H1 (cell line): Measurements from ENCODE around the gene DIP2C. TPM values are rescaled to one million over a fixed set of nuclear protein-coding genes. Genes with fewer than 3 reads are reported as not detected.

Experiments
- CTCF ChIA-PET: fragments of 300-600 bp; sonication (Branson Sonifier 250); formaldehyde crosslinking; loops from one replicate; lab custom pipeline; 2021; ENCODE audit not compliant: partially characterized antibody; lab: Charles Lee
- POLR2A ChIA-PET: fragments of 300-600 bp; sonication (Branson Sonifier 250); formaldehyde crosslinking; loops from one replicate; lab custom pipeline; 2021; ENCODE audit warnings: inconsistent platforms; ENCODE audit not compliant: partially characterized antibody; lab: Charles Lee
- DNase-seq, 2 experiments: peaks; one replicate each; pipeline versions ENCODE4 v3.0.0 to v3.0.0-alpha.2; 2010 to 2022; ENCODE audit warnings: low spot score in 2 of 2, low read depth in 1 of 2, mixed read lengths in 1 of 2
- FAIRE-seq: peaks from 2 replicates; lab custom pipeline; 2011; peaks lifted over from hg19 to GRCh38; lab: Jason Lieb, UNC
- H2AFZ ChIP-seq: 2 replicates; pipeline ENCODE4 v1.8.1; 2012; ENCODE audit warnings: low read length, inconsistent platforms
- H2AK5ac ChIP-seq: 2 replicates; pipeline ENCODE4 v1.6.1; 2013; ENCODE audit warnings: low read depth, low read length
- H2BK120ac ChIP-seq: replicated peaks from 2 replicates; pipeline ENCODE3; 2013; ENCODE audit warnings: low read depth, low read length, inconsistent platforms
- H2BK12ac ChIP-seq: 2 replicates; pipeline ENCODE4 v1.6.1; 2013; ENCODE audit warnings: low read depth, low read length
- H2BK15ac ChIP-seq: 2 replicates; pipeline ENCODE4 v1.6.1; 2013; ENCODE audit warnings: low read length
- H2BK20ac ChIP-seq: 2 replicates; pipeline ENCODE4 v1.6.1; 2013; ENCODE audit warnings: low read length
- H2BK5ac ChIP-seq: 2 replicates; pipeline ENCODE4 v1.6.1; 2013; ENCODE audit warnings: low read depth, low read length
- H3K14ac ChIP-seq: 2 replicates; pipeline ENCODE4 v1.6.1; 2013; ENCODE audit warnings: inconsistent platforms; ENCODE audit not compliant: insufficient read length
- H3K18ac ChIP-seq: 2 replicates; pipeline ENCODE4 v1.6.1; 2013; ENCODE audit warnings: low read length; ENCODE audit errors: extremely low read depth
- H3K23ac ChIP-seq: 2 replicates; pipeline ENCODE4 v1.6.1; 2013; ENCODE audit warnings: inconsistent platforms; ENCODE audit not compliant: insufficient read length
- H3K23me2 ChIP-seq: 2 replicates; pipeline ENCODE4 v1.6.1; 2013; ENCODE audit warnings: low read depth, low read length
- H3K27ac ChIP-seq: 2 replicates; pipeline ENCODE4 v1.6.1; 2011; ENCODE audit warnings: low read depth, low read length, inconsistent platforms
- H3K27me3 ChIP-seq, 4 experiments: replicated peaks in 1 of 4; 1 replicate in 1 of 4; 2 replicates in 3 of 4; pipeline versions ENCODE4 v1.6.1 to v1.8.1; 2011 to 2013; ENCODE audit warnings: low read length in 3 of 4, mild to moderate bottlenecking in 3 of 4, inconsistent platforms in 2 of 4, mixed read lengths in 2 of 4, moderate library complexity in 1 of 4; ENCODE audit not compliant: control insufficient read depth in 3 of 4, insufficient read depth in 3 of 4; ENCODE audit errors: extremely low read depth in 1 of 4
- H3K36me3 ChIP-seq, 4 experiments: 2 replicates each; pipeline versions ENCODE4 v1.6.1 to v1.8.1; 2011 to 2013; ENCODE audit warnings: mild to moderate bottlenecking in 4 of 4, low read length in 3 of 4, moderate library complexity in 2 of 4, control low read depth in 1 of 4, inconsistent platforms in 1 of 4; ENCODE audit not compliant: insufficient read depth in 4 of 4, control insufficient read depth in 2 of 4
- H3K4ac ChIP-seq: replicated peaks from 2 replicates; pipeline ENCODE3; 2013; ENCODE audit warnings: low read length, low read depth, mixed read lengths, inconsistent platforms; ENCODE audit not compliant: insufficient read length
- H3K4me1 ChIP-seq, 4 experiments: replicated peaks in 1 of 4; 1 replicate in 1 of 4; 2 replicates in 3 of 4; pipeline versions ENCODE4 v1.6.1 to v1.8.1; 2011 to 2013; ENCODE audit warnings: low read length in 3 of 4, inconsistent platforms in 2 of 4, mixed read lengths in 1 of 4; ENCODE audit not compliant: insufficient read depth in 4 of 4, control insufficient read depth in 3 of 4
- H3K4me2 ChIP-seq, 2 experiments: 2 replicates each; pipeline versions ENCODE4 v1.6.1 to v1.8.1; 2011 to 2013; ENCODE audit warnings: low read depth in 2 of 2, low read length in 2 of 2, control low read depth in 1 of 2, inconsistent platforms in 1 of 2, mild to moderate bottlenecking in 1 of 2; ENCODE audit not compliant: insufficient read depth in 1 of 2
- H3K4me3 ChIP-seq, 4 experiments: fragments of 200-600, 300-600 bp in 1 of 4; sonication (generic), shearing (Covaris generic), sonication (Bioruptor Twin) in 1 of 4; 2 replicates each; pipeline versions ENCODE4 v1.5.1 to v1.8.1; 2011 to 2016; ENCODE audit warnings: low read length in 4 of 4, low read depth in 3 of 4, control low read depth in 2 of 4, inconsistent platforms in 2 of 4, mild to moderate bottlenecking in 2 of 4, mixed read lengths in 1 of 4, moderate library complexity in 1 of 4; ENCODE audit not compliant: insufficient read depth in 2 of 4; ENCODE audit errors: extremely low read depth in 1 of 4
- H3K56ac ChIP-seq: replicated peaks from 2 replicates; pipeline ENCODE3; 2013; ENCODE audit warnings: low read depth, mild to moderate bottlenecking, mixed read lengths, low read length, inconsistent platforms; ENCODE audit not compliant: insufficient read length
- H3K79me1 ChIP-seq: 2 replicates; pipeline ENCODE4 v1.6.1; 2013; ENCODE audit warnings: low read depth, low read length, control low read depth
- H3K79me2 ChIP-seq, 2 experiments: 2 replicates each; pipeline versions ENCODE4 v1.6.1 to v1.8.1; 2012 to 2013; ENCODE audit warnings: low read length in 2 of 2, mild to moderate bottlenecking in 2 of 2, inconsistent platforms in 1 of 2; ENCODE audit not compliant: insufficient read depth in 2 of 2, control insufficient read depth in 1 of 2
- H3K9ac ChIP-seq, 4 experiments: replicated peaks in 1 of 4; 1 replicate in 1 of 4; 2 replicates in 3 of 4; pipeline versions ENCODE4 v1.6.1 to v1.8.1; 2011 to 2013; ENCODE audit warnings: low read depth in 3 of 4, low read length in 3 of 4, control low read depth in 2 of 4, mild to moderate bottlenecking in 2 of 4, moderate library complexity in 2 of 4, inconsistent platforms in 1 of 4; ENCODE audit errors: extremely low read depth in 1 of 4
- H3K9me3 ChIP-seq, 2 experiments: 2 replicates each; pipeline versions ENCODE4 v1.6.1 to v1.8.1; 2012 to 2013; ENCODE audit warnings: mild to moderate bottlenecking in 2 of 2, moderate library complexity in 2 of 2, control low read depth in 1 of 2, inconsistent platforms in 1 of 2, low read depth in 1 of 2, low read length in 1 of 2, mixed read lengths in 1 of 2; ENCODE audit not compliant: insufficient read depth in 2 of 2
- H4K20me1 ChIP-seq, 2 experiments: replicated peaks in 1 of 2; 2 replicates each; pipeline versions ENCODE3 to v1.8.1; 2011 to 2013; ENCODE audit warnings: inconsistent platforms in 2 of 2, low read length in 2 of 2, mild to moderate bottlenecking in 1 of 2; ENCODE audit not compliant: insufficient read depth in 2 of 2, control insufficient read depth in 1 of 2
- H4K5ac ChIP-seq: 2 replicates; pipeline ENCODE4 v1.6.1; 2013; ENCODE audit warnings: low read length, low read depth, mixed read lengths, inconsistent platforms; ENCODE audit not compliant: insufficient read length
- H4K8ac ChIP-seq: 2 replicates; pipeline ENCODE4 v1.8.0; 2013; ENCODE audit warnings: mild to moderate bottlenecking, moderate library complexity, low read length, inconsistent platforms; ENCODE audit not compliant: insufficient read depth; ENCODE audit errors: extremely low read depth
- H4K91ac ChIP-seq: replicated peaks from 2 replicates; pipeline ENCODE3; 2013; ENCODE audit warnings: low read length, mixed read lengths, inconsistent platforms; ENCODE audit not compliant: insufficient read length
- BCL11A ChIP-seq, 2 experiments: IDR thresholded peaks; one replicate each; pipeline ENCODE4 v1.6.1; 2011; ENCODE audit warnings: low read depth in 2 of 2, low read length in 2 of 2, mild to moderate bottlenecking in 2 of 2
- MAFK ChIP-seq: IDR thresholded peaks from 2 replicates; pipeline ENCODE4 v1.6.1; 2012; ENCODE audit warnings: low read depth, mild to moderate bottlenecking, improper control_type of control experiment, low read length
- WGBS, 2 experiments: shearing (Covaris generic) in 1 of 2; methylation state at CpG; one replicate each; pipeline versions ENCODE4 v1.1.6 to v1.1.7; 2013 to 2015; ENCODE audit warnings: low lambda C conversion rate in 2 of 2, mixed read lengths in 2 of 2, inconsistent platforms in 1 of 2, low coverage in 1 of 2, missing lambda C conversion rate in 1 of 2; ENCODE audit not compliant: insufficient replicate concordance in 2 of 2, insufficient coverage in 1 of 2, insufficient read length in 1 of 2; ENCODE audit errors: extremely low coverage in 1 of 2, missing lambda C conversion rate in 1 of 2; 5-methylcytosine and 5-hydroxymethylcytosine counted together
- polyA plus RNA-seq, 7 experiments: library from polyadenylated mRNA; depleted of rRNA in 3 of 7; stranded (reverse) in 5 of 7; unstranded in 2 of 7; fragments of >200 nt in 5 of 7; fragments of 200-250 nt in 2 of 7; gene quantifications; 1 replicate in 5 of 7; 2 replicates in 1 of 7; 4 replicates in 1 of 7; pipeline versions ENCODE4 v1.2.1 to v1.2.3, GENCODE V29; 2011 to 2013; ENCODE audit warnings: missing spikeins in 2 of 7, mixed read lengths in 2 of 7
- total RNA-seq: library from RNA; stranded (reverse); fragmentation: NEBNext Ultra II Directional; extraction: Animal tissue kit (Norgen Biotek cat#: 25700); gene quantifications from 2 replicates; pipeline ENCODE4 v1.2.1, GENCODE V29; 2021

DIP2C gene
- total and polyA plus RNA-seq, 2 of the 8 experiments (the other 6 are each of a cell fraction or from before 2014, with no cell fraction given), result 3.8 to 9.3 TPM

DNA sequence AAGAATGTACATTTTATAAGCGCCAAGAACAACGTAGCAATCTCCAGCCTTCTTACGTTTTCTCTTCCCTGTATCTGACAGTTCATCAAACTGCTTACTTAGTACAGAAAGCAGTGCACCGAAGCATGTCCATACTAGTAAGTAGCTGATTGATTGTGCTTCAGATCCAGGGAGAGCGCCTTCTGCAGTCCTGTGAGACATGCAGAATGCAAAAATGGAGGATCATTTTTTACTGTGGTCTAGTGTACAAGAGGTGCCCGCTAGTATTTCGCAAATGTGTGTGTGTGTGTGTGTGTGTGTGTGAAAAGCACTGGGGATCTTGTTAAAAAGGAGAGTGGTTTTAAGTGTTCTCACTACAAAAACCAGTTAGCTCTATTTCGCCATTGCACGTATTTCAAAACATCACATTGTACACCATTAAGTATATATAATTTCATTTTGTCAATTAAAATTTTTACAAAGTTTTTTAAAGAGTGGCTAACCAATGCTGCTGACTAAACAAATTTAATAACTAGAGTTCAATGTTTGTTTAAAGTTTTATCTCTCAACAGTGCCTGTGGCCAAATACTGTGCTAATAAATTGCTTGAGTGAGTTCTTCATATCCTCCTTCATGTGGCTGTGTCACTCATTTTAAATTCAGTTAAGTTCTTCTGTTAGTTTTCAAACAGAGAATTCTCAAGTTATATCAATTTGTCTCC lies 454.6 kb downstream of the DIP2C start:
- no peak for FAIRE-seq
- no peaks in the 10 kb centered on the region; a peak in 1 of 8 replicates for H3K36me3 ChIP-seq
- H3K27me3 ChIP-seq, result no peaks in the 10 kb centered on the region
- CTCF ChIA-PET, result interaction anchor here (0.6 to 1.0 kb wide), 2 partner anchors 13 to 55 kb away, joined by 3 to 4 read pairs; no protein-coding TSS in a partner anchor
- no peaks in the 10 kb centered on the region for H3K79me1 ChIP-seq
- H3K56ac ChIP-seq, result no peak overlapping the region
- no peak overlapping the region for H2BK5ac ChIP-seq
- no peak overlapping the region for H2BK12ac ChIP-seq
- no peak overlapping the region for H2AK5ac ChIP-seq
- H3K4me1 ChIP-seq, result peaks cover 0 to 3% (median 0%) of the 10 kb centered on the region in 4 experiments; a peak in 2 of 7 replicates
- H4K91ac ChIP-seq, result no peak overlapping the region
- no peak overlapping the region for H3K9ac ChIP-seq
- peaks cover 0 to 2% of the 10 kb centered on the region in 2 experiments for H4K20me1 ChIP-seq
- H3K4me2 ChIP-seq, result no peak overlapping the region
- H3K14ac ChIP-seq, result no peak overlapping the region
- TF ChIP-seq BCL11A (IDR thresholded peaks at IDR 0.05; ENCODE audit: low read depth in 2 of 2, low read length in 2 of 2) (no peak), MAFK (peak; percentile 7; the same call in 1 of the 2 replicates)
- no peak overlapping the region for H2BK120ac ChIP-seq
- no peak overlapping the region for H3K4ac ChIP-seq
- WGBS, 2 experiments, result 89% methylated on average over 9 of the region's 9 CpGs; no CpG with 5 or more reads in 1 of the 2 experiments
- DNase-seq, result no peak
- POLR2A ChIA-PET, result no interaction called here
- H3K9me3 ChIP-seq, result no peaks in the 10 kb centered on the region
- H4K5ac ChIP-seq, result no peak overlapping the region
- no peak overlapping the region for H2BK20ac ChIP-seq
- H3K27ac ChIP-seq, result no peak overlapping the region
- no peak overlapping the region for H2AFZ ChIP-seq
- H3K18ac ChIP-seq, result no peak overlapping the region
- no peaks in the 10 kb centered on the region for H3K23me2 ChIP-seq
- no peak overlapping the region for H2BK15ac ChIP-seq
- H4K8ac ChIP-seq, result no peak overlapping the region
- H3K23ac ChIP-seq, result no peak overlapping the region
- no peaks in the 10 kb centered on the region for H3K79me2 ChIP-seq
- H3K4me3 ChIP-seq, result no peak overlapping the region
